ENCODE results near the gene WNT8A.
A peak's percentile ranks its signal among the peaks of the same experiment; 100 is the strongest.

The WNT8A gene

DNA sequence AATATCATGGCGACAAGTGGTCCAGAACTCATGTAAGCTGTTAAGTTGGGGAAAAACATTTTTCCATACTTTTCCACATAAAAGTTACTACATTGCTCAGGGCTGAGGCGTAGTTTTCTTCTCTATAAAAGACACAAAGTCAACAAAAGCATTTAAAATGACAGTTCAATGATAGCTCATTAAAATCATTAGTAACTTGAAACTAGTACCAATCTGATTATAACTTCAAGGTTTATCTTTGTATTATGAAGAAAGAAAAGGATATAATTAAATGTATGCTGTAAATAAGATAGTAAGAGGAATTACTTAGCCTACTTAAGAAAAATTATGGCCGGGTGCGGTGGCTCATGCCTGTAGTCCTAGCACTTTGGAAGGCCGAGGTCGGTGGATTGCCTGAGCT, 45.5 kb downstream of the WNT8A start (continued):
- TF ChIP-seq ZEB2 (tag by site-specific recombination; IDR thresholded peaks at IDR 0.05), result peak; percentile 54; the same call in 1 of the 2 replicates
- TF ChIP-seq, protein P1, sequence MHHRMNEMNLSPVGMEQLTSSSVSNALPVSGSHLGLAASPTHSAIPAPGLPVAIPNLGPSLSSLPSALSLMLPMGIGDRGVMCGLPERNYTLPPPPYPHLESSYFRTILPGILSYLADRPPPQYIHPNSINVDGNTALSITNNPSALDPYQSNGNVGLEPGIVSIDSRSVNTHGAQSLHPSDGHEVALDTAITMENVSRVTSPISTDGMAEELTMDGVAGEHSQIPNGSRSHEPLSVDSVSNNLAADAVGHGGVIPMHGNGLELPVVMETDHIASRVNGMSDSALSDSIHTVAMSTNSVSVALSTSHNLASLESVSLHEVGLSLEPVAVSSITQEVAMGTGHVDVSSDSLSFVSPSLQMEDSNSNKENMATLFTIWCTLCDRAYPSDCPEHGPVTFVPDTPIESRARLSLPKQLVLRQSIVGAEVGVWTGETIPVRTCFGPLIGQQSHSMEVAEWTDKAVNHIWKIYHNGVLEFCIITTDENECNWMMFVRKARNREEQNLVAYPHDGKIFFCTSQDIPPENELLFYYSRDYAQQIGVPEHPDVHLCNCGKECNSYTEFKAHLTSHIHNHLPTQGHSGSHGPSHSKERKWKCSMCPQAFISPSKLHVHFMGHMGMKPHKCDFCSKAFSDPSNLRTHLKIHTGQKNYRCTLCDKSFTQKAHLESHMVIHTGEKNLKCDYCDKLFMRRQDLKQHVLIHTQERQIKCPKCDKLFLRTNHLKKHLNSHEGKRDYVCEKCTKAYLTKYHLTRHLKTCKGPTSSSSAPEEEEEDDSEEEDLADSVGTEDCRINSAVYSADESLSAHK (tag by site-specific recombination; IDR thresholded peaks at IDR 0.05), result peak; percentile 74; the same call in 1 of the 2 replicates
- TF ChIP-seq ZNF501 (tag by site-specific recombination; IDR thresholded peaks at IDR 0.05), result 0 out of 2 replicates have a peak, but pooled peaks have one; percentile 24
- no peak for TF ChIP-seq ZNF138 (tag by site-specific recombination; IDR thresholded peaks at IDR 0.05; ENCODE audit: borderline replicate concordance)
- no peak for TF ChIP-seq ZNF416 (tag by site-specific recombination; IDR thresholded peaks at IDR 0.05)
- TF ChIP-seq, protein P2, sequence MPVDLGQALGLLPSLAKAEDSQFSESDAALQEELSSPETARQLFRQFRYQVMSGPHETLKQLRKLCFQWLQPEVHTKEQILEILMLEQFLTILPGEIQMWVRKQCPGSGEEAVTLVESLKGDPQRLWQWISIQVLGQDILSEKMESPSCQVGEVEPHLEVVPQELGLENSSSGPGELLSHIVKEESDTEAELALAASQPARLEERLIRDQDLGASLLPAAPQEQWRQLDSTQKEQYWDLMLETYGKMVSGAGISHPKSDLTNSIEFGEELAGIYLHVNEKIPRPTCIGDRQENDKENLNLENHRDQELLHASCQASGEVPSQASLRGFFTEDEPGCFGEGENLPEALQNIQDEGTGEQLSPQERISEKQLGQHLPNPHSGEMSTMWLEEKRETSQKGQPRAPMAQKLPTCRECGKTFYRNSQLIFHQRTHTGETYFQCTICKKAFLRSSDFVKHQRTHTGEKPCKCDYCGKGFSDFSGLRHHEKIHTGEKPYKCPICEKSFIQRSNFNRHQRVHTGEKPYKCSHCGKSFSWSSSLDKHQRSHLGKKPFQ (tag by site-specific recombination; IDR thresholded peaks at IDR 0.05), result 0 out of 2 replicates have a peak, but pooled peaks have one; percentile 15
- TF ChIP-seq ZNF202 (tag by site-specific recombination; IDR thresholded peaks at IDR 0.05; ENCODE audit: borderline replicate concordance), result no peak
- TF ChIP-seq, protein P3, sequence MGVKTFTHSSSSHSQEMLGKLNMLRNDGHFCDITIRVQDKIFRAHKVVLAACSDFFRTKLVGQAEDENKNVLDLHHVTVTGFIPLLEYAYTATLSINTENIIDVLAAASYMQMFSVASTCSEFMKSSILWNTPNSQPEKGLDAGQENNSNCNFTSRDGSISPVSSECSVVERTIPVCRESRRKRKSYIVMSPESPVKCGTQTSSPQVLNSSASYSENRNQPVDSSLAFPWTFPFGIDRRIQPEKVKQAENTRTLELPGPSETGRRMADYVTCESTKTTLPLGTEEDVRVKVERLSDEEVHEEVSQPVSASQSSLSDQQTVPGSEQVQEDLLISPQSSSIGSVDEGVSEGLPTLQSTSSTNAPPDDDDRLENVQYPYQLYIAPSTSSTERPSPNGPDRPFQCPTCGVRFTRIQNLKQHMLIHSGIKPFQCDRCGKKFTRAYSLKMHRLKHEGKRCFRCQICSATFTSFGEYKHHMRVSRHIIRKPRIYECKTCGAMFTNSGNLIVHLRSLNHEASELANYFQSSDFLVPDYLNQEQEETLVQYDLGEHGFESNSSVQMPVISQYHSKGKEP (tag by site-specific recombination; IDR thresholded peaks at IDR 0.05), result peak; percentile 31; the same call in 1 of the 2 replicates
- TF ChIP-seq, protein P4, sequence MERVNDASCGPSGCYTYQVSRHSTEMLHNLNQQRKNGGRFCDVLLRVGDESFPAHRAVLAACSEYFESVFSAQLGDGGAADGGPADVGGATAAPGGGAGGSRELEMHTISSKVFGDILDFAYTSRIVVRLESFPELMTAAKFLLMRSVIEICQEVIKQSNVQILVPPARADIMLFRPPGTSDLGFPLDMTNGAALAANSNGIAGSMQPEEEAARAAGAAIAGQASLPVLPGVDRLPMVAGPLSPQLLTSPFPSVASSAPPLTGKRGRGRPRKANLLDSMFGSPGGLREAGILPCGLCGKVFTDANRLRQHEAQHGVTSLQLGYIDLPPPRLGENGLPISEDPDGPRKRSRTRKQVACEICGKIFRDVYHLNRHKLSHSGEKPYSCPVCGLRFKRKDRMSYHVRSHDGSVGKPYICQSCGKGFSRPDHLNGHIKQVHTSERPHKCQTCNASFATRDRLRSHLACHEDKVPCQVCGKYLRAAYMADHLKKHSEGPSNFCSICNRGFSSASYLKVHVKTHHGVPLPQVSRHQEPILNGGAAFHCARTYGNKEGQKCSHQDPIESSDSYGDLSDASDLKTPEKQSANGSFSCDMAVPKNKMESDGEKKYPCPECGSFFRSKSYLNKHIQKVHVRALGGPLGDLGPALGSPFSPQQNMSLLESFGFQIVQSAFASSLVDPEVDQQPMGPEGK (tag by site-specific recombination; IDR thresholded peaks at IDR 0.05), result no peak

DNA sequence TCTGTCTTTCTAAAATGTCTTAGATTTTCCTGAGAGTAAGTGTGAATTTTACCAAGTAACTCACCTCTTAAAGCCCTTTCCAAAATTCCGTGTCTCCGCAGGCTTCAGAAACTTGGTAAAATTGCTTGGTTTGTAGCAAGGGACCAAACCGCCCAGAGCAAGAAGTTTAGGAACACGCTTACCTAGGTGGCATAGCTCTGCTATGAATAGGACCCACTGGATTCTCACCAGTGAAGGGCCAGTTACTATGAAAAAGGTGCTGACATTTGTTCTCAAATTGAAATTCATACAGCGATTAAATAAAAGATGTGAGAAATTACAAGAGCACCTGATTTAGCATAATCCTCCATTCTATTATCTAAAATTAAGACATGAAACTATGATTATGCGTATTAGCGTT, 48.7 kb downstream of the WNT8A start:
- no peak overlapping the region for H3K27ac ChIP-seq (ENCODE audit: extremely low read depth, low read depth, low read length)
- peaks cover 12% of the 10 kb centered on the region for H3K4me1 ChIP-seq (ENCODE audit: control insufficient read depth, insufficient read depth, low read length)
- no peak for TF ChIP-seq ZNF830 (tag by site-specific recombination; IDR thresholded peaks at IDR 0.05; ENCODE audit: low read depth)
- TF ChIP-seq HOXD13 (CRISPR knock-in tag; IDR thresholded peaks at IDR 0.05; ENCODE audit: borderline replicate concordance), result no peak
- TF ChIP-seq ZNF394 (tag by site-specific recombination; IDR thresholded peaks at IDR 0.05; ENCODE audit: borderline replicate concordance), result no peak
- no peak for TF ChIP-seq ZNF24 (tag by site-specific recombination; IDR thresholded peaks at IDR 0.05)
- no peak for TF ChIP-seq KLF9 (tag by site-specific recombination; IDR thresholded peaks at IDR 0.05; ENCODE audit: low read depth)
- TF ChIP-seq ZNF629 (tag by site-specific recombination; IDR thresholded peaks at IDR 0.05), result no peak
- POLR2A ChIA-PET, result interaction anchor here (0.9 kb wide), 1 partner anchor 354 kb away, joined by 3 read pairs; no protein-coding TSS in a partner anchor
- H3K36me3 ChIP-seq (ENCODE audit: control insufficient read depth in 2 of 2, insufficient read depth in 1 of 2, low read length in 2 of 2), result no peaks in the 10 kb centered on the region; a peak in 1 of 3 replicates
- CTCF ChIA-PET, result interaction anchor here (0.5 to 4.6 kb wide), 10 partner anchors 25 to 504 kb away, joined by 3 to 96 read pairs (median 10); partner anchors contain the start of gene WNT8A
- no peak overlapping the region for H3K4me3 ChIP-seq (ENCODE audit: low read depth, low read length)
- no peaks in the 10 kb centered on the region for H3K9me3 ChIP-seq (ENCODE audit: control insufficient read depth, insufficient read depth, low read depth, low read length)
